Hematopoietic multipotent progenitor cell treated with erythropoietin and hydrocortisone succinate and interleukin-3 and kit ligand, for 17 days (in vitro differentiated cells): ENCODE measurements around the gene BRD1.

Experiments
- DNase-seq: peaks from one replicate; pipeline ENCODE4 v3.0.0-alpha.2; 2015; ENCODE audit warnings: low spot score

BRD1 gene

GRCh38 chr22:49801391-49802060, 26.1 kb downstream of the BRD1 start:
- no peak for DNase-seq

- no peak for DNase-seq
These were observed 27.1 kb downstream of the BRD1 start for GRCh38 chr22:49800408-49801238.

GRCh38 chr22:49799431-49800075, 28.1 kb downstream of the BRD1 start:
- no peak for DNase-seq

- DNase-seq: no peak
These were observed 29.1 kb downstream of the BRD1 start for GRCh38 chr22:49798486-49799151.

GRCh38 chr22:49797706-49798105, 30.0 kb downstream of the BRD1 start:
- DNase-seq: no peak

GRCh38 chr22:49796596-49797270, 30.9 kb downstream of the BRD1 start:
- no peak for DNase-seq

GRCh38 chr22:49795521-49795920, 32.2 kb downstream of the BRD1 start:
- no peak for DNase-seq

GRCh38 chr22:49793871-49794270, 33.8 kb downstream of the BRD1 start:
- no peak for DNase-seq

- no peak for DNase-seq
These were observed 34.4 kb downstream of the BRD1 start for GRCh38 chr22:49793296-49793695.

GRCh38 chr22:49792107-49792506, 35.6 kb downstream of the BRD1 start:
- no peak for DNase-seq

GRCh38 chr22:49791682-49792081, 36.0 kb downstream of the BRD1 start:
- DNase-seq: no peak

- DNase-seq: no peak
These were observed 36.8 kb downstream of the BRD1 start for GRCh38 chr22:49790912-49791311.

GRCh38 chr22:49789289-49790141, 38.2 kb downstream of the BRD1 start:
- DNase-seq: no peak

GRCh38 chr22:49788504-49788903, 39.2 kb downstream of the BRD1 start:
- no peak for DNase-seq

- DNase-seq: no peak
These were observed 39.8 kb downstream of the BRD1 start for GRCh38 chr22:49787861-49788260.

- no peak for DNase-seq
These were observed 40.5 kb downstream of the BRD1 start for GRCh38 chr22:49786976-49787706.

- peak; percentile 41 for DNase-seq
These were observed 41.7 kb downstream of the BRD1 start for GRCh38 chr22:49785841-49786471.

GRCh38 chr22:49785046-49785521, 42.6 kb downstream of the BRD1 start:
- no peak for DNase-seq

GRCh38 chr22:49784630-49784971, 43.1 kb downstream of the BRD1 start:
- no peak for DNase-seq
